Measurements from ENCODE around the gene AUTS2.

The AUTS2 gene

DNA sequence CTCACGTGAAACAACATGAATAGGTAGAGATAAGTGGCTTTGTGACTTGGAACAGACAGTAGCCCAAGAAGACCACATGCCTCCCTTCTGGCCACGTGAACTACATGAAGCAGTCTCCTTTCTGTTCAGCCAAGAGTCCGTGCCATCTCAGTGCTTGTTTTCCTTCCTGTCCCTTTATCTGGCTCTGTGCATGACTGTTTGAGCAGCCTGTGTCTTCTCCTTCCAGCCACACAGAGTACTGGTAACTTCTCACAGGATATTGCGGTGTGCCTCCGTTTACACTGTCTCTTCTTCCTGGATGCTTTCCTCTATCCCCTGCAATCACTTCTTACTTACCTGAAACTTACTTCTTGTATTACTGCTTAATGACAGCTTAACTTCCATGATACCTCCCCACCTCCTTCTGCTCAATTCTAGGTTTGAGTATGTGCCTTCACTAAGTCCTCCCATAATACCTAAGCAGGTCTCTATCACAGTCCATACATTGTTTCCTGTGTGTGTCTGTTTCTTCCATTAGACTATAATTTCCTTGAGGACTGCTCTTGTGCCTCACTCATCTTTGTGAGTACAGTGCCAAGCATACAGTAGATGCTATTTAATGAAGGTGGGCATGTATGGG lies 748.7 kb downstream of the AUTS2 start:
- H3K4me3 ChIP-seq (ENCODE audit: low read depth, low read length), result no peak overlapping the region
- TF ChIP-seq, protein P1, sequence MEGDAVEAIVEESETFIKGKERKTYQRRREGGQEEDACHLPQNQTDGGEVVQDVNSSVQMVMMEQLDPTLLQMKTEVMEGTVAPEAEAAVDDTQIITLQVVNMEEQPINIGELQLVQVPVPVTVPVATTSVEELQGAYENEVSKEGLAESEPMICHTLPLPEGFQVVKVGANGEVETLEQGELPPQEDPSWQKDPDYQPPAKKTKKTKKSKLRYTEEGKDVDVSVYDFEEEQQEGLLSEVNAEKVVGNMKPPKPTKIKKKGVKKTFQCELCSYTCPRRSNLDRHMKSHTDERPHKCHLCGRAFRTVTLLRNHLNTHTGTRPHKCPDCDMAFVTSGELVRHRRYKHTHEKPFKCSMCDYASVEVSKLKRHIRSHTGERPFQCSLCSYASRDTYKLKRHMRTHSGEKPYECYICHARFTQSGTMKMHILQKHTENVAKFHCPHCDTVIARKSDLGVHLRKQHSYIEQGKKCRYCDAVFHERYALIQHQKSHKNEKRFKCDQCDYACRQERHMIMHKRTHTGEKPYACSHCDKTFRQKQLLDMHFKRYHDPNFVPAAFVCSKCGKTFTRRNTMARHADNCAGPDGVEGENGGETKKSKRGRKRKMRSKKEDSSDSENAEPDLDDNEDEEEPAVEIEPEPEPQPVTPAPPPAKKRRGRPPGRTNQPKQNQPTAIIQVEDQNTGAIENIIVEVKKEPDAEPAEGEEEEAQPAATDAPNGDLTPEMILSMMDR (IDR thresholded peaks at IDR 0.05; ENCODE audit: control insufficient read depth, extremely low read depth, insufficient read depth), result no peak
- DNase-seq (ENCODE audit: low read depth), result no peak

DNA sequence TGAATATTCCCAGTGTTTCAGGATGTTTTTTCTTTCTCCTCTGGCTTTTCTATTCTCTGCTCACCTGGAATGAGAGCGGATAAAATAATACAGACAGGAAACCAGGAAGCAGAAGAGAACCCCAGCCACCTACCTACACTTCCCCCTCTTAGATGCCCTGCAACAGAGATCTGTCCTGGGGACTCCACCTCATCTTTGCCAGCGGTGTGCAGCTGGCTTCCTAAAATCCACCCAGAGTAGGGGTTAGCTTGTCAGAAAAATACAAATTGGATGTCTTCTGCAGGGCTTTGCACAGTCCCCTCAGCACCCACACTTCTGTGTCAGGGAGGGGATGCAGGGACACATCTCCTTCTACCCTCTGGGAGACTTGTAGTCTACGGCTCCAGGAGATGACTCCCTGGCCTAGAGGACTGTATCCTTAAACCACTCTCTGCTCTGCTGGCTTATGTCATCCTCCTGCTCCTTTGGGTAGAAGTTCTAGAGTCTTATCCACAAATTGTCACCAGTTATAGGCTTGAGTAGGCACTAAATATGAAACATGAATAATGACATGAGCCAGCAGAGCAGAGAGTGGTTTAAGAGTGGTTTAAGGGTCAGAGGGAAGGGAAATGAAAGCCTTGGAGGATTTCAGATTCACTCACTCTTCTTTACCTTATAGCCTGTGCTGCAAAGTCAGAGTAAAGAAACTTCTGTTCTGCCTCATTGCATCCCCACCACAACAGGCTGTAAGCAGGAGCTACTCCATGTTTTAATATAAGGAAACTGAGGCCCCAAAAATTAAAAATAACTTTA lies 749.4 kb downstream of the AUTS2 start:
- no peak for DNase-seq (ENCODE audit: low read depth)
- H3K4me3 ChIP-seq (ENCODE audit: low read depth, low read length), result no peak overlapping the region
- TF ChIP-seq, protein P1 (IDR thresholded peaks at IDR 0.05; ENCODE audit: control insufficient read depth, extremely low read depth, insufficient read depth), result no peak

DNA sequence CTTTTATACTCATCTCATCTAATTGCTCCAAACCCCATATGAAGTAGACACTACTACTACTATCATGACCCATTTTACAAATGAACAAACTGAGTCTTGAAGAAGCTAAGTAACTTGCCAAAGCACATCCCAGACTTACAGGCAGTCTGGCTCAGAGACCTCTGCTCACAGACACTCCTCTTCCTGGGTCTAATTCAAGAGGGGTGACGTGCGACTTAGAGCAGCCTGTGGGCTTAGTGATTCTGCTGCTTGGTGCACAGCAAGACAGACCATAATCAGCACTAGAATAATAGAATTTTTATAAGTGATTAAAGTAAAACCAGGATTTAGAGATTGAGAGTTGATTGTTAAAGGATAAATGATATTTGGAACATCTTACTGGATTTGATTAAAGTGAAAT lies 750.8 kb downstream of the AUTS2 start:
- no peak overlapping the region for H3K4me3 ChIP-seq (ENCODE audit: low read depth, low read length)
- TF ChIP-seq, protein P1 (IDR thresholded peaks at IDR 0.05; ENCODE audit: control insufficient read depth, extremely low read depth, insufficient read depth), result no peak
- DNase-seq (ENCODE audit: low read depth), result no peak

DNA sequence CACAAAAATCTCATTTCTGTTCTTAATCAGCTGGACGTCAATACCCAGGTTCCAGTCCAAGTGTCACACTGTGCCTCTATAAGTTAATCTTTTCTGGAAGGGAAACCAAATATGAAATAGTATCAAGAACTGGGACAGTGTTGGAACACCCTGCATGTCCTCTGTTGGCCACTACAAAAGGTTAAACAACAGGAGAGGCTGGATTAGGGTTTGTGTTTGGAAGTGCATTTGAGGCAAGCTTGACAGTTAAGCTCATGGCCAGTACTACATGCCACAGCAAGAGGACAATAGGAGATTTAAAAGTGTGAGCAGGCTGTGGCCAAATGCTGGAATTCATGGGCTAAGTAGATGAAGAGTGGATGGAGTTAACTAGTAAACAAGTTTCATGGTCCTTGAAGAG lies 751.5 kb downstream of the AUTS2 start:
- DNase-seq (ENCODE audit: low read depth), result no peak
- TF ChIP-seq, protein P1 (IDR thresholded peaks at IDR 0.05; ENCODE audit: control insufficient read depth, extremely low read depth, insufficient read depth), result no peak
- H3K4me3 ChIP-seq (ENCODE audit: low read depth, low read length), result no peak overlapping the region

DNA sequence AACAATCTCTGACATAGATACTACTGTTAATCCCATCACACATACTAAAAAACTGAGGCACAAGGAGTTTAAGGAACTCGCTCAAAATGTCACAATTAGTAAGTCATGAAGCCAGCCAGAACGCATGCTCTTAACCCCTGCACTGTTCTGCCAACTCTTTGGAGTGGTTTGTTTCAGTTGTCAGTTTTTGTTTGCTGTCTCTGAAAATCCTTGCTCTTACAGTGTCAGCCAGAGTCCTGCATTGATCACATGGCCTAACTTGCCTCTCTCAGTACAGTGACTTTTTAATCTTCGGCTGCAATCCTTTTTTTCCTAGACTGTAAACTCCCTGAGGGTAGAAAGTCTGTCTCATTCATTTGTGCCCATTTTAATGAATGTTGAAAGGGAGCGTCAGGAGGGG lies 753.8 kb downstream of the AUTS2 start:
- TF ChIP-seq, protein P1 (IDR thresholded peaks at IDR 0.05; ENCODE audit: control insufficient read depth, extremely low read depth, insufficient read depth), result no peak
- no peak overlapping the region for H3K4me3 ChIP-seq (ENCODE audit: low read depth, low read length)
- DNase-seq (ENCODE audit: low read depth), result no peak

DNA sequence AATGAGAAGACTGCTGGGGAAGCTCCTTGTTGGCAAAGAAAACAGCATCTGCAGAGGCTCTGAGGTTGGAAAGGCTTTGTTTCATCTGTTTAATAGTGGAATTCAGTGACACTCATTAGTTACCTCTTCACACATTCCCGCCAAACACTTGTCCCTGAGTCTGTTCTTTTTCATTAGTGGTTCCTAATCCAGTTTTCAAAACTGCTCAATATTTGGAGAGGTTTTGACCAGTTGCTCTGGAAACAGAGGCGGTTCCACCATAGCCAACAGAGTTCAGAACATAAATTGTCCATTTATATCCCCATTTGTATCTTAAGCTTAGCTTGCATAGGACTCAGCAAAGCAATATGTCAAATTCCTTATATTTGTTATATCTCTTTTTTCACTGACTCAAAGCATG lies 754.6 kb downstream of the AUTS2 start:
- no peak for DNase-seq (ENCODE audit: low read depth)
- TF ChIP-seq, protein P1 (IDR thresholded peaks at IDR 0.05; ENCODE audit: control insufficient read depth, extremely low read depth, insufficient read depth), result no peak
- no peak overlapping the region for H3K4me3 ChIP-seq (ENCODE audit: low read depth, low read length)

Data from LNCaP clone FGC (cell line).